Activated T-helper 2 cell treated with anti-CD3 and anti-CD28 coated beads, Interferon-gamma antibody, Interleukin-2, Interleukin-4, amounts not matched to agents 10 μg/mL and 5 μg/mL and 100 μg/mL, durations not matched to agents 14 hours and 24 hours and 36 hours (primary cell): ENCODE data around the gene PRDM10. TPM values are rescaled to one million over a fixed set of nuclear protein-coding genes. Genes with fewer than 3 reads are reported as not detected.

Source experiments
- DNase-seq: peaks from one replicate; pipeline ENCODE4 v3.0.0; 2021; ENCODE audit warnings: low spot score
- H3K27ac Mint-ChIP-seq: one replicate; pipeline ENCODE4 v1.8.0; 2021; ENCODE audit warnings: mixed read lengths
- H3K27me3 Mint-ChIP-seq: one replicate; pipeline ENCODE4 v1.8.0; 2021; ENCODE audit warnings: low read depth, mixed read lengths
- H3K36me3 Mint-ChIP-seq: one replicate; pipeline ENCODE4 v1.8.0; 2021; ENCODE audit warnings: low read depth, mixed read lengths
- H3K4me1 Mint-ChIP-seq: one replicate; pipeline ENCODE4 v1.8.0; 2021; ENCODE audit warnings: low read depth, mixed read lengths
- H3K4me3 Mint-ChIP-seq: one replicate; pipeline ENCODE4 v1.8.0; 2021; ENCODE audit warnings: low read depth, mild to moderate bottlenecking, moderate library complexity, mixed read lengths
- H3K9me3 Mint-ChIP-seq: one replicate; pipeline ENCODE4 v1.8.0; 2021; ENCODE audit warnings: mixed read lengths
- intact Hi-C: fragments of 100-400 bp; cut with micrococcal nuclease; formaldehyde crosslinking; loops from one replicate; pipeline ENCODE4 v1.15.1; 2023
- total RNA-seq: library from RNA; stranded (reverse); gene quantifications from 2 replicates; pipeline ENCODE4 v1.2.3, GENCODE V29; 2022

PRDM10 gene
- total RNA-seq, 1 donor from 2014 or later, result 15.5 TPM

GRCh38 chr11:130001461-130002351, 929 bp downstream of the PRDM10 start:
- Mint-ChIP-seq H3K27me3 (peaks cover 1% of the 10 kb centered on the region), H3K4me3 (peak overlapping the region; percentile 98), H3K27ac (peak overlapping the region; percentile 98), H3K4me1 (peaks cover 31% of the 10 kb centered on the region), H3K9me3 (no peaks in the 10 kb centered on the region), H3K36me3 (peaks cover 23% of the 10 kb centered on the region)
- intact Hi-C loops, result loop anchor here (1.0 to 2.0 kb wide), 4 partner anchors 68 to 117 kb away; partner anchors contain the start of genes APLP2 and NFRKB
- peak; percentile 38 for DNase-seq

GRCh38 chr11:130000552-130001176, 2.0 kb downstream of the PRDM10 start:
- H3K4me1 Mint-ChIP-seq, result peaks cover 33% of the 10 kb centered on the region
- H3K27ac Mint-ChIP-seq, result peak overlapping the region; percentile 98

GRCh38 chr11:129999407-129999806, 3.2 kb downstream of the PRDM10 start:
- Mint-ChIP-seq H3K4me3 (no peak overlapping the region), H3K4me1 (peaks cover 30% of the 10 kb centered on the region)
- no peak for DNase-seq

More at GRCh38 chr11:130000552-130001176, 2.0 kb downstream of the PRDM10 start:
- no peak for DNase-seq
- Mint-ChIP-seq H3K36me3 (peaks cover 31% of the 10 kb centered on the region), H3K4me3 (peak overlapping the region; percentile 97), H3K9me3 (no peaks in the 10 kb centered on the region), H3K27me3 (no peaks in the 10 kb centered on the region)
- intact Hi-C loops, result no loop called here

GRCh38 chr11:129998905-129999304, 3.7 kb downstream of the PRDM10 start:
- H3K27ac Mint-ChIP-seq, result no peak overlapping the region
- H3K4me3 Mint-ChIP-seq, result no peak overlapping the region
- intact Hi-C loops, result no loop called here
- no peak for DNase-seq
- no peaks in the 10 kb centered on the region for H3K27me3 Mint-ChIP-seq
- peaks cover 29% of the 10 kb centered on the region for H3K4me1 Mint-ChIP-seq
- H3K36me3 Mint-ChIP-seq, result peaks cover 35% of the 10 kb centered on the region
- no peaks in the 10 kb centered on the region for H3K9me3 Mint-ChIP-seq

More at GRCh38 chr11:129999407-129999806, 3.2 kb downstream of the PRDM10 start:
- Mint-ChIP-seq H3K9me3 (no peaks in the 10 kb centered on the region), H3K27me3 (no peaks in the 10 kb centered on the region), H3K36me3 (peaks cover 35% of the 10 kb centered on the region), H3K27ac (no peak overlapping the region)
- intact Hi-C loops, result no loop called here

- Mint-ChIP-seq H3K9me3 (no peaks in the 10 kb centered on the region), H3K27me3 (no peaks in the 10 kb centered on the region), H3K27ac (no peak overlapping the region), H3K36me3 (peaks cover 32% of the 10 kb centered on the region), H3K4me1 (peaks cover 25% of the 10 kb centered on the region), H3K4me3 (no peak overlapping the region)
- intact Hi-C loops, result no loop called here
- no peak for DNase-seq
Measured at GRCh38 chr11:129998107-129998506, 4.5 kb downstream of the PRDM10 start.

GRCh38 chr11:129997513-129997912, 5.1 kb downstream of the PRDM10 start:
- Mint-ChIP-seq H3K27ac (no peak overlapping the region), H3K36me3 (peaks cover 32% of the 10 kb centered on the region), H3K4me3 (no peak overlapping the region), H3K27me3 (no peaks in the 10 kb centered on the region), H3K4me1 (peaks cover 25% of the 10 kb centered on the region), H3K9me3 (no peaks in the 10 kb centered on the region)
- intact Hi-C loops, result no loop called here
- DNase-seq, result no peak

- H3K9me3 Mint-ChIP-seq, result no peaks in the 10 kb centered on the region
- DNase-seq, result no peak
- peaks cover 24% of the 10 kb centered on the region for H3K4me1 Mint-ChIP-seq
- H3K27me3 Mint-ChIP-seq, result no peaks in the 10 kb centered on the region
- peaks cover 32% of the 10 kb centered on the region for H3K36me3 Mint-ChIP-seq
- intact Hi-C loops, result no loop called here
- H3K27ac Mint-ChIP-seq, result no peak overlapping the region
- H3K4me3 Mint-ChIP-seq, result no peak overlapping the region
Measured at GRCh38 chr11:129996113-129996870, 6.3 kb downstream of the PRDM10 start.

GRCh38 chr11:129995163-129995562, 7.5 kb downstream of the PRDM10 start:
- no peak overlapping the region for H3K4me3 Mint-ChIP-seq
- peaks cover 14% of the 10 kb centered on the region for H3K4me1 Mint-ChIP-seq
- no peak for DNase-seq
- peaks cover 27% of the 10 kb centered on the region for H3K36me3 Mint-ChIP-seq
- H3K27ac Mint-ChIP-seq, result no peak overlapping the region
- intact Hi-C loops, result no loop called here
- no peaks in the 10 kb centered on the region for H3K27me3 Mint-ChIP-seq
- no peaks in the 10 kb centered on the region for H3K9me3 Mint-ChIP-seq

GRCh38 chr11:129992161-129992944, 10.3 kb downstream of the PRDM10 start:
- H3K4me3 Mint-ChIP-seq, result no peak overlapping the region
- H3K27ac Mint-ChIP-seq, result no peak overlapping the region
- intact Hi-C loops, result no loop called here
- H3K27me3 Mint-ChIP-seq, result no peaks in the 10 kb centered on the region
- no peaks in the 10 kb centered on the region for H3K9me3 Mint-ChIP-seq
- DNase-seq, result no peak
- H3K4me1 Mint-ChIP-seq, result peaks cover 6% of the 10 kb centered on the region
- peaks cover 19% of the 10 kb centered on the region for H3K36me3 Mint-ChIP-seq

- H3K27me3 Mint-ChIP-seq, result no peaks in the 10 kb centered on the region
- H3K9me3 Mint-ChIP-seq, result no peaks in the 10 kb centered on the region
- peaks cover 8% of the 10 kb centered on the region for H3K4me1 Mint-ChIP-seq
- H3K27ac Mint-ChIP-seq, result no peak overlapping the region
- H3K4me3 Mint-ChIP-seq, result no peak overlapping the region
- DNase-seq, result no peak
- intact Hi-C loops, result no loop called here
- H3K36me3 Mint-ChIP-seq, result no peaks in the 10 kb centered on the region
Measured at GRCh38 chr11:129989149-129989813, 13.4 kb downstream of the PRDM10 start.

- H3K27ac Mint-ChIP-seq, result no peak overlapping the region
- DNase-seq, result no peak
- intact Hi-C loops, result no loop called here
- no peaks in the 10 kb centered on the region for H3K27me3 Mint-ChIP-seq
- no peak overlapping the region for H3K4me3 Mint-ChIP-seq
- H3K9me3 Mint-ChIP-seq, result no peaks in the 10 kb centered on the region
- peaks cover 8% of the 10 kb centered on the region for H3K4me1 Mint-ChIP-seq
- no peaks in the 10 kb centered on the region for H3K36me3 Mint-ChIP-seq
Measured at GRCh38 chr11:129987950-129988349, 14.7 kb downstream of the PRDM10 start.

- Mint-ChIP-seq H3K4me3 (no peak overlapping the region), H3K9me3 (no peaks in the 10 kb centered on the region), H3K4me1 (peaks cover 6% of the 10 kb centered on the region), H3K27ac (no peak overlapping the region), H3K27me3 (no peaks in the 10 kb centered on the region), H3K36me3 (no peaks in the 10 kb centered on the region)
- no peak for DNase-seq
- intact Hi-C loops, result no loop called here
Measured at GRCh38 chr11:129985823-129986222, 16.8 kb downstream of the PRDM10 start.
